Measurements from ENCODE around the gene FAM117B. TPM values are rescaled to one million over a fixed set of nuclear protein-coding genes. Genes with fewer than 3 reads are reported as not detected.

The FAM117B gene
- total and polyA plus RNA-seq, 8 donors, result 2.5 to 12.4 (median 5.4) TPM

DNA sequence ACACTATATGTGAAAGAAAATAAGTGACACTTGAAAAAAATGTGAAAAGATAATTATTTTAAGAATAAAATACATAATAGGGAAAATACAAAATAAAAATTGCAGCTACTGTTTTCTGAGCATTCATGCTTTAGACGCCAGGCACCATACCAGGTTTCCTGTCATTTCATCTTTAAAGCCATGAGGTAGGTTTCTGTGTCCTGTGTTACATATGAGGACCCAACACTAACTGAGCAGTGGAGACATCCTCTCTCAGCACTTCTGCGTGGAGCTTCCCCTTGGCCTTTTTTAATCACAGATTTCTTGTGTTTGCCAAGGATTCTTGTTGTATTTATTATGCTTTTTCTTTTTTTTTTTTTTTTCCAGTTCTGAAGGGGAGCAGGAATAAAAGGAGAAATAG, 117.3 kb downstream of the FAM117B start:
- Histone ChIP-seq H3K27ac (no peak overlapping the region), H3K9me3 (no peaks in the 10 kb centered on the region), H3K27me3 (no peaks in the 10 kb centered on the region), H3K36me3 (no peaks in the 10 kb centered on the region), H3K4me3 (no peak overlapping the region), H3K4me1 (no peaks in the 10 kb centered on the region)
- TF ChIP-seq, protein P1, sequence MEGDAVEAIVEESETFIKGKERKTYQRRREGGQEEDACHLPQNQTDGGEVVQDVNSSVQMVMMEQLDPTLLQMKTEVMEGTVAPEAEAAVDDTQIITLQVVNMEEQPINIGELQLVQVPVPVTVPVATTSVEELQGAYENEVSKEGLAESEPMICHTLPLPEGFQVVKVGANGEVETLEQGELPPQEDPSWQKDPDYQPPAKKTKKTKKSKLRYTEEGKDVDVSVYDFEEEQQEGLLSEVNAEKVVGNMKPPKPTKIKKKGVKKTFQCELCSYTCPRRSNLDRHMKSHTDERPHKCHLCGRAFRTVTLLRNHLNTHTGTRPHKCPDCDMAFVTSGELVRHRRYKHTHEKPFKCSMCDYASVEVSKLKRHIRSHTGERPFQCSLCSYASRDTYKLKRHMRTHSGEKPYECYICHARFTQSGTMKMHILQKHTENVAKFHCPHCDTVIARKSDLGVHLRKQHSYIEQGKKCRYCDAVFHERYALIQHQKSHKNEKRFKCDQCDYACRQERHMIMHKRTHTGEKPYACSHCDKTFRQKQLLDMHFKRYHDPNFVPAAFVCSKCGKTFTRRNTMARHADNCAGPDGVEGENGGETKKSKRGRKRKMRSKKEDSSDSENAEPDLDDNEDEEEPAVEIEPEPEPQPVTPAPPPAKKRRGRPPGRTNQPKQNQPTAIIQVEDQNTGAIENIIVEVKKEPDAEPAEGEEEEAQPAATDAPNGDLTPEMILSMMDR (IDR thresholded peaks at IDR 0.05), result no peak
- no peak for DNase-seq
- WGBS, 2 donors, result 82 to 90% methylated on average over 2 of the region's 2 CpGs
- no peak for ATAC-seq
- FAIRE-seq, result no peak
- intact Hi-C loops (cut with DNase I), result no loop called here

DNA sequence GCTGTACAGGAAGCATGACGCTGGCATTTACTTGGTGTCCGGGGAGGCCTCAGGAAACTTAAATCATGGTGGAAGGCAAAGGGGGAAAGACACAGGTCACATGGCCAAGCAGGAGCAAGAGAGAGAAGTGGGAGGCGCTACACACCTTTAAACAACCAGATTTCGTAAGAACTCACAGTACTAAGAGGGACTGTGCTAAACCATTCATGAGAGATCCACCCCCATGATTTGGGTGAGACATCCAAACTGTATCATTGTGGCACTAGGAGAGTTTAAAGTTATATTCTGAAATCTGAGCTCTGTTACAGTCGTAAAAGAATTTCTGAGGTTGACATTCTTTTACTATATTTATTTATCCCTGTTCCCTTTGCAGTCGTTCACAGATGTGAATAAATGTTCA, 120.2 kb downstream of the FAM117B start:
- H3K4me3 ChIP-seq, result no peak overlapping the region
- no peaks in the 10 kb centered on the region for H3K27me3 ChIP-seq
- no peak overlapping the region for H3K27ac ChIP-seq
- no peak for FAIRE-seq
- no peak for DNase-seq
- no peaks in the 10 kb centered on the region for H3K36me3 ChIP-seq
- H3K4me1 ChIP-seq, result peaks cover 0 to 18% (median 16%) of the 10 kb centered on the region in 3 donors
- TF ChIP-seq, protein P1 (IDR thresholded peaks at IDR 0.05), result no peak
- no peaks in the 10 kb centered on the region for H3K9me3 ChIP-seq
- ATAC-seq, result no peak
- 85 to 92% methylated on average over 6 of the region's 6 CpGs for WGBS, 2 donors
- intact Hi-C loops (cut with DNase I), result no loop called here

DNA sequence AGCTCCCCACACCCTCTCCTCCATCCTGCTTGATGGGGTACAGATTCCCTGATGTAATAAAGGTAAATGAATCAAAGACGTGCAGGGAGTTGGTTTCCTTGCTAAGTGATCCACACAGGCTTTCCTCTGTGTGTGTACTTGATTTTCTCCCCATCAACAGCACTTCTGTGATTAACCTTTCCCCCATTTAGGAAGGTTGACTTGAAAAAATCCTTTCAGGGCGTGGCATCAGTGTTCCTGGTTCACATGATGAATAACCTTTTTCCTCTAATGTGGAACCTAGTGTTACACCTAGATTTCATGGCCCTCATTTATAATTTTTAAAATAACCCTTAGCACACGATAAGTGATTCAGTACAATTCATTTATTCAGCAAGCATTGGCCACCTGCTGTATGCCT, 121.8 kb downstream of the FAM117B start:
- no peak overlapping the region for H3K4me3 ChIP-seq
- H3K27me3 ChIP-seq, result no peaks in the 10 kb centered on the region
- no peaks in the 10 kb centered on the region for H3K36me3 ChIP-seq
- no peak for ATAC-seq
- peaks cover 0 to 18% (median 16%) of the 10 kb centered on the region in 3 donors for H3K4me1 ChIP-seq
- no peaks in the 10 kb centered on the region for H3K9me3 ChIP-seq
- no peak overlapping the region for H3K27ac ChIP-seq
- WGBS, 2 donors, result 88 to 93% methylated on average over 3 of the region's 3 CpGs
- DNase-seq, result no peak
- FAIRE-seq, result no peak
- TF ChIP-seq, protein P1 (IDR thresholded peaks at IDR 0.05), result no peak
- intact Hi-C loops (cut with DNase I), result no loop called here

DNA sequence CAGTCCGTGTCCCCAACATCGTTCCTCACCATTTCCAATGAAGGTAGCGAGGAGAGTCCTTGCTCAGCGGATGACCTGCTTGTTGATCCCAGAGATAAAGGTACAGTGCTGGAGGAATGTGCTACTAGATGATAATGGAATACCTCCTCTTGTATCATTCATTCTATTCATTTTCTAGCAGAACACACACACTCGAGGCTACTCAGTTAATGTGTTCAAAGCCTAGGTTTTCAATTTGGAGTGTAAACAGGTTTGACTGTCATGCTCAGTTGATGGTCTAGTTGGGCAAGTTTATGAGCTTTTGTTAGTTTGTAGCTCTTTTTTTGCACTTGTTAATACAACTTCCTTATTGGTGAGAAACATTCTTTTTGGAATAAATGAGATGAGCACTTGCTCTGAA, 122.6 kb downstream of the FAM117B start:
- H3K27ac ChIP-seq, result peak overlapping the region in 1 of 4 donors; percentile 61
- no peaks in the 10 kb centered on the region for H3K36me3 ChIP-seq
- TF ChIP-seq, protein P1 (IDR thresholded peaks at IDR 0.05), result no peak
- H3K9me3 ChIP-seq, result no peaks in the 10 kb centered on the region
- peaks cover 0 to 18% (median 16%) of the 10 kb centered on the region in 3 donors for H3K4me1 ChIP-seq
- FAIRE-seq, result no peak
- DNase-seq, result no peak
- ATAC-seq, result no peak
- WGBS, 2 donors, result 79 to 84% methylated on average over 5 of the region's 5 CpGs
- intact Hi-C loops (cut with DNase I), result no loop called here
- no peak overlapping the region for H3K4me3 ChIP-seq
- no peaks in the 10 kb centered on the region for H3K27me3 ChIP-seq

DNA sequence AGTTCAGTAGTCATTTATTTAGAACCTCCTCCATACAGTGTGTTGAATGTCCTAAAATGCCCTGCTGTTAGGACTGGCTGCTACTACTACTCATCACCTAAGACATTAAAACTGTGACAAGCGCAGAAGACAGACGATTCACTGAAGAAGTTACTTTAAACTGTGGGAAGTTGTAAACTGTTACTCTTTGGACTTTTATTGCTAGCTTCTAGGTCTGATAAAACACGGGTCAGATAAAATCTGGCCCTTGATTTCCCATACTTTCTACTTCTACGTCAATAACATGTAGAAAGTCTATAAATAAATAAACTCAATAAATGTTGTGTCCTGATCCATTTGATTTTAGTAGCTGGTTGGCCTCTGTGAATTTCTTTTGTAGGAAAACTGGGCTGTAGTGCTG, 123.4 kb downstream of the FAM117B start:
- WGBS, 2 donors, result 34 to 37% methylated on average over 4 of the region's 4 CpGs
- peak in 1 of 4 donors; percentile 36 for ATAC-seq

More for the DNA sequence above, 123.4 kb downstream of the FAM117B start:
- no peaks in the 10 kb centered on the region for H3K27me3 ChIP-seq
- H3K4me3 ChIP-seq, result no peak overlapping the region
- intact Hi-C loops (cut with DNase I), result no loop called here
- DNase-seq (no peak), FAIRE-seq (no peak)
- no peaks in the 10 kb centered on the region for H3K36me3 ChIP-seq
- H3K4me1 ChIP-seq, result peaks cover 0 to 18% (median 16%) of the 10 kb centered on the region in 3 donors
- TF ChIP-seq, protein P1 (IDR thresholded peaks at IDR 0.05), result no peak
- H3K27ac ChIP-seq, result peak overlapping the region in 2 of 4 donors; percentile 38 to 61
- H3K9me3 ChIP-seq, result no peaks in the 10 kb centered on the region
